ENCODE data around the gene SSC5D.

GRCh38 chr19:55481794-55482155 is 6.5 kb upstream of the SSC5D start:
- no peak for TF ChIP-seq TAF1 (IDR thresholded peaks at IDR 0.05; ENCODE audit: borderline replicate concordance, low read depth, low read length)
- no peak for TF ChIP-seq POLR2AphosphoS5 (IDR thresholded peaks at IDR 0.05; ENCODE audit: low read depth, low read length)
